Keratinocyte (primary cell): ENCODE measurements around the gene PDZD2. TPM values are rescaled to one million over a fixed set of nuclear protein-coding genes. Genes with fewer than 3 reads are reported as not detected.

Experiments
- DNase-seq: peaks from one replicate; pipeline ENCODE4 v3.0.0-alpha.2; 2011; ENCODE audit warnings: low read depth, missing footprints, low spot score
- FAIRE-seq: peaks from 2 replicates; lab custom pipeline; 2011; peaks lifted over from hg19 to GRCh38; lab: Jason Lieb, UNC
- H2AFZ ChIP-seq: 2 replicates; pipeline ENCODE4 v1.6.0; 2012; ENCODE audit warnings: low read length, control low read depth, inconsistent platforms; ENCODE audit not compliant: control insufficient read depth
- H3K27ac ChIP-seq: 2 replicates; pipeline ENCODE4 v1.5.1; 2011; ENCODE audit warnings: low read length; ENCODE audit not compliant: control insufficient read depth, insufficient read depth
- H3K27me3 ChIP-seq: 3 replicates; pipeline ENCODE4 v1.6.0; 2011; ENCODE audit warnings: low read length; ENCODE audit not compliant: control insufficient read depth, insufficient read depth; ENCODE audit errors: extremely low read depth
- H3K36me3 ChIP-seq, 2 experiments: 2 replicates in 1 of 2; 3 replicates in 1 of 2; pipeline ENCODE4 v1.5.1; 2011; ENCODE audit warnings: low read length in 2 of 2, mild to moderate bottlenecking in 1 of 2; ENCODE audit not compliant: control insufficient read depth in 2 of 2, insufficient read depth in 2 of 2; ENCODE audit errors: extremely low read depth in 1 of 2
- H3K4me1 ChIP-seq: 3 replicates; pipeline ENCODE4 v1.5.1; 2011; ENCODE audit warnings: low read length; ENCODE audit not compliant: control insufficient read depth, insufficient read depth; ENCODE audit errors: extremely low read depth
- H3K4me2 ChIP-seq: 3 replicates; pipeline ENCODE4 v1.6.0; 2011; ENCODE audit warnings: low read depth, low read length; ENCODE audit not compliant: control insufficient read depth, insufficient read depth; ENCODE audit errors: extremely low read depth
- H3K4me3 ChIP-seq, 3 experiments: fragments of 200-600 bp in 1 of 3; sonication (generic) in 1 of 3; 2 replicates in 2 of 3; 3 replicates in 1 of 3; pipeline ENCODE4 v1.5.1; 2011 to 2016; ENCODE audit warnings: low read length in 3 of 3, mild to moderate bottlenecking in 3 of 3, control low read depth in 2 of 3, inconsistent platforms in 1 of 3, low read depth in 1 of 3, mixed read lengths in 1 of 3, mixed run types in 1 of 3, moderate library complexity in 1 of 3; ENCODE audit not compliant: control insufficient read depth in 2 of 3, insufficient read depth in 2 of 3; ENCODE audit errors: extremely low read depth in 1 of 3
- H3K79me2 ChIP-seq: 2 replicates; pipeline ENCODE4 v1.6.0; 2012; ENCODE audit warnings: low read length; ENCODE audit not compliant: control insufficient read depth, insufficient read depth
- H3K9ac ChIP-seq: 3 replicates; pipeline ENCODE4 v1.6.0; 2011; ENCODE audit warnings: low read length; ENCODE audit not compliant: control insufficient read depth, insufficient read depth; ENCODE audit errors: extremely low read depth
- H3K9me1 ChIP-seq: 3 replicates; pipeline ENCODE4 v1.6.0; 2011; ENCODE audit warnings: low read length; ENCODE audit not compliant: control insufficient read depth, insufficient read depth; ENCODE audit errors: extremely low read depth
- H3K9me3 ChIP-seq: 2 replicates; pipeline ENCODE4 v1.5.1; 2012; ENCODE audit warnings: low read depth, low read length; ENCODE audit not compliant: control insufficient read depth
- H4K20me1 ChIP-seq: 3 replicates; pipeline ENCODE4 v1.6.0; 2011; ENCODE audit warnings: low read length; ENCODE audit not compliant: control insufficient read depth, insufficient read depth; ENCODE audit errors: extremely low read depth
- CTCF ChIP-seq, 3 experiments: IDR thresholded peaks in 1 of 3; conservative IDR thresholded peaks in 1 of 3; optimal IDR thresholded peaks in 1 of 3; 2 replicates in 2 of 3; 3 replicates in 1 of 3; pipeline versions ENCODE3 to v1.5.1; 2011; ENCODE audit warnings: low read length in 3 of 3, mild to moderate bottlenecking in 3 of 3, moderate library complexity in 2 of 3, control low read depth in 1 of 3, inconsistent platforms in 1 of 3; ENCODE audit not compliant: insufficient read depth in 2 of 3; ENCODE audit errors: extremely low read depth in 1 of 3
- EZH2 ChIP-seq: IDR thresholded peaks from one replicate; pipeline ENCODE4 v1.6.1; 2012; ENCODE audit warnings: inconsistent platforms, mild to moderate bottlenecking, low read length, moderate library complexity
- dilution Hi-C: fragments of 300-500 bp; cut with MboI; formaldehyde crosslinking; loops from one replicate; pipeline ENCODE4 v1.7.0; 2020; ENCODE audit warnings: low sequenced_read_pairs; ENCODE audit not compliant: extremely low pct_ligation_motif_present
- polyA plus RNA-seq, 5 experiments: library from polyadenylated mRNA; depleted of rRNA in 3 of 5; stranded (reverse) in 3 of 5; stranded (forward) in 1 of 5; unstranded in 1 of 5; fragments of >200 nt; gene quantifications; 1 replicate in 1 of 5; 2 replicates in 3 of 5; 3 replicates in 1 of 5; pipeline versions ENCODE4 v1.2.1 to v1.2.3, GENCODE V29; 2011 to 2012; ENCODE audit warnings: missing spikeins in 2 of 5, low read depth in 1 of 5, low replicate concordance in 1 of 5

Gene PDZD2
- polyA plus RNA-seq, 1 donor (not counting 4 experiments of a cell fraction or from before 2014, with no cell fraction given) = 7.3 TPM

- Histone ChIP-seq H3K4me3 (no peak overlapping the region), H3K27ac (no peak overlapping the region), H3K4me2 (no peak overlapping the region), H3K27me3 (no peaks in the 10 kb centered on the region), H3K4me1 (peaks cover 9% of the 10 kb centered on the region), H3K79me2 (peaks cover 2% of the 10 kb centered on the region), H3K36me3 (peaks cover 0 to 4% of the 10 kb centered on the region in 2 experiments), H3K9me3 (no peaks in the 10 kb centered on the region), H3K9ac (no peak overlapping the region), H3K9me1 (no peaks in the 10 kb centered on the region), H4K20me1 (no peaks in the 10 kb centered on the region), H2AFZ (no peak overlapping the region)
- DNase-seq = no peak
- dilution Hi-C loops = no loop called here
- FAIRE-seq = peak; percentile 63
- TF ChIP-seq EZH2 = no peak
These were observed 342.5 kb downstream of the PDZD2 start for GRCh38 chr5:31981361-31981945.

- H4K20me1 ChIP-seq = no peaks in the 10 kb centered on the region
- H3K9ac ChIP-seq = no peak overlapping the region
- no peak overlapping the region for H2AFZ ChIP-seq
- H3K4me2 ChIP-seq = no peak overlapping the region
- H3K4me1 ChIP-seq = peaks cover 11% of the 10 kb centered on the region
- dilution Hi-C loops = no loop called here
- no peak for DNase-seq
- no peaks in the 10 kb centered on the region for H3K9me3 ChIP-seq
- H3K4me3 ChIP-seq = no peak overlapping the region
- no peaks in the 10 kb centered on the region for H3K9me1 ChIP-seq
- H3K36me3 ChIP-seq = peaks cover 0 to 4% of the 10 kb centered on the region in 2 experiments
- FAIRE-seq = no peak
- TF ChIP-seq EZH2 (no peak), CTCF (optimal IDR thresholded peaks at IDR 0.05 in 1 of 3, IDR thresholded peaks at IDR 0.05 in 1 of 3, conservative IDR thresholded peaks at IDR 0.05 in 1 of 3; ENCODE audit: extremely low read depth in 1 of 3, insufficient read depth in 2 of 3, low read length in 3 of 3) (no peak)
- no peaks in the 10 kb centered on the region for H3K27me3 ChIP-seq
- no peak overlapping the region for H3K27ac ChIP-seq
- H3K79me2 ChIP-seq = peaks cover 2% of the 10 kb centered on the region
These were observed 343.1 kb downstream of the PDZD2 start for GRCh38 chr5:31982027-31982426.

GRCh38 chr5:31982621-31983020, 343.7 kb downstream of the PDZD2 start:
- FAIRE-seq (no peak), DNase-seq (no peak)
- Histone ChIP-seq H3K9me1 (no peaks in the 10 kb centered on the region), H3K27me3 (no peaks in the 10 kb centered on the region), H3K4me1 (peaks cover 17% of the 10 kb centered on the region), H3K79me2 (peaks cover 2% of the 10 kb centered on the region), H3K4me2 (no peak overlapping the region), H3K9ac (no peak overlapping the region), H2AFZ (no peak overlapping the region), H3K9me3 (no peaks in the 10 kb centered on the region), H4K20me1 (no peaks in the 10 kb centered on the region), H3K27ac (no peak overlapping the region), H3K4me3 (no peak overlapping the region), H3K36me3 (peaks cover 0 to 4% of the 10 kb centered on the region in 2 experiments)
- dilution Hi-C loops = no loop called here
- TF ChIP-seq CTCF (optimal IDR thresholded peaks at IDR 0.05 in 1 of 3, IDR thresholded peaks at IDR 0.05 in 1 of 3, conservative IDR thresholded peaks at IDR 0.05 in 1 of 3; ENCODE audit: extremely low read depth in 1 of 3, insufficient read depth in 2 of 3, low read length in 3 of 3) (no peak), EZH2 (no peak)
